ENCODE data around the gene FOXL3. TPM values are rescaled to one million over a fixed set of nuclear protein-coding genes. Genes with fewer than 3 reads are reported as not detected.
"Not testable (repeated sequence)": the region's sequence is repeated elsewhere in the genome, so short reads cannot be mapped to it uniquely, and the experiment has no call there.

Gene FOXL3
- total RNA-seq, 1 donor from 2014 or later: not detected

DNA sequence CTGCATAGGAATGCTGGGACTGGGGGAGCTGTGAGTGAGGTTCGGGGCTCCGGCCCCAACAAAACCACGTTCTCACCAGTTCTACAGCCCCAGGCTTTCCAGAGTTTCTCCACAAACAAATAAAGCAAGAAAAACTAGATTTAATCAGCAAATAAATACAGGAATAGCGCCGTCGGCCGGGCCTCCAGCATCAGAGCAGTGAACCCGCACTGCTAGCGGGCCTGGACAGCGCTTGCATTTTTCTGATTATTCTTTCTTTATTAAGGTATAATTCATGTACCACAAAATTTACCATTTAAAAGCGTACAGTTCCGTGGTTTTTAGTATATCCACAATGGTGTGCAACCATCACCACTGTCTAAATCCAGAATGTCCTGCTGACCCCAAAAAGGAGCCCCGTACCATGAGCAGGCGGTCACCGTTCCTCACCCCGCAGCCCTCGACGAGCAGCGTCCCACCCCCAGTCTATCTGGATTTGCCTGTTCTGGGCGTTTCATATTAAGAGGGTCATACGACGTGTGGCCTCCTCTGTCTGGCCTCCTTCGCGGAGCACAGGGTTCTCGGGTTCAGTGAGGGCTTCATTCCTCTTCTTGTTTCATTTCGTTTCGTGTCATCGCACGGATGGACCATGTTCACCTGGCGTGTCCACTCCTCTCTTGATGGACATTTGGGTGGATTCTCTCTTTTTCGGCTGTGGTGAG is 35.5 kb upstream of the FOXL3 start:
- DNase-seq (ENCODE audit: low spot score): no peak

DNA sequence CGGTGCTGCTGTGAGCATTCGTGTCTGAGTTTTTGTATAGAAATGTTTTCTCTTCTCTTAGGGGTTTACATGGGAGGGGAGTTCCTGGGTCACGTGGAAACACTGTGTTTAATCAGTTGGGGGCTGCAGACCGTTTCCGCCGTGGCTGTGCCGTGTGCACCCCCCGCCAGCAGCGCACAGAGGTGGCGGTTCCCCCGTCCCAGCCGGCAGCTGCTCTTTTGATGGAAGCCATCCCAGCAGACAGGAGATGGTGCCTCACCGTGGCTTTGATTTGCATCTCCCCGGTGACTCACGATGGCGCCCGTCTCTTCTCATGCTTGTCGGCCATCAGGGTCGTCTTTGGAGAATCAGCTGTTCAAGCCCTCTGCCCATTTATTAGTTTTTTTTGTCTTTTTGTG is 34.9 kb upstream of the FOXL3 start:
- no peak for DNase-seq (ENCODE audit: low spot score)

DNA sequence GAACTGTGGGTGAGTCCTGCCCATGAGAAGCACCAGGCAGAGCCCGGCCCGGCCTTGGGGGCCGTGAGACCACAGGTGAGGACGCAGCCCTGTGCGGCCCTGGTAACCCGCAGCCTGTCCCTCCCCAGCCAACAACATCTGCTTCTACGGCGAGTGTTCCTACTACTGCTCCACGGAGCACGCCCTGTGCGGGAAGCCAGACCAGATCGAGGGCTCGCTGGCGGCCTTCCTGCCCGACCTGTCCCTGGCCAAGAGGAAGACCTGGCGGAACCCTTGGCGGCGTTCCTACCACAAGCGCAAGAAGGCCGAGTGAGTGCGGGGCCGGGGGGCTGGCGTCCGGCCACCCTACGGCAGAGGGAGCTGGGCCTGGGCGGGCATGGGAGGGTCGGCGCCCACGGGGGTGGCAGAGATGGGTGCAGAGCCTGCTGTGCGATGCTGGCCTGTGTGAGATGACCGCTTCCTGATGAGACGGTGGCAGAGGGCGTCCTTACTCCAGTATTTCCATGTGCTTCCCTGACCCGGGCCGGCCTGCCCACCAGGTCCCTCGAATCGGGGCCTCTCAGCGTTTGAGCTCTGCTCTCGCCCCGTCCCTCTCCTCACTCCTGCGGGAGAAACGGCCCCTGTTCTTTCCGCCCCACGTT is 34.1 kb upstream of the FOXL3 start:
- DNase-seq (ENCODE audit: low spot score): no peak

DNA sequence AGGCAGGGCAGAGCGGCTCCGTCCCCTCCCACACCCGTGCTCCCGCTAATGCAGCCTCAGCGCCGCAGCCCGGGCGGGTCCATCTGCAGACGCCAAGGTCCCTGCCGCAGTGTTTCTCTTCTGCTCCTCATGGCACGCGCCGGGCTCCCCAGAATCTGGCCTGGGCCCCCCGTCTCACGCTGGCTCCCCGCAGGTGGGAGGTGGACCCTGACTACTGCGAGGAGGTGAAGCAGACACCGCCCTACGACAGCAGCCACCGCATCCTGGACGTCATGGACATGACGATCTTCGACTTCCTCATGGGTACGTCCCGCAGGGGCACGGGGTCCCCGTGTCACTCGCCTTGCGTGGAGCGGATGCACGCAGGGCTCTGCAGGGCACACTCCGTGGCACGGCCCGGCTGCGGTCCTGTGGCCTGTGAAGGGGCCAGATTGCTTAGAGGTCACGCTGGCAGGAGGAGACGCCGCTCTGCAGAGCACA is 33.5 kb upstream of the FOXL3 start:
- no peak for DNase-seq (ENCODE audit: low spot score)

DNA sequence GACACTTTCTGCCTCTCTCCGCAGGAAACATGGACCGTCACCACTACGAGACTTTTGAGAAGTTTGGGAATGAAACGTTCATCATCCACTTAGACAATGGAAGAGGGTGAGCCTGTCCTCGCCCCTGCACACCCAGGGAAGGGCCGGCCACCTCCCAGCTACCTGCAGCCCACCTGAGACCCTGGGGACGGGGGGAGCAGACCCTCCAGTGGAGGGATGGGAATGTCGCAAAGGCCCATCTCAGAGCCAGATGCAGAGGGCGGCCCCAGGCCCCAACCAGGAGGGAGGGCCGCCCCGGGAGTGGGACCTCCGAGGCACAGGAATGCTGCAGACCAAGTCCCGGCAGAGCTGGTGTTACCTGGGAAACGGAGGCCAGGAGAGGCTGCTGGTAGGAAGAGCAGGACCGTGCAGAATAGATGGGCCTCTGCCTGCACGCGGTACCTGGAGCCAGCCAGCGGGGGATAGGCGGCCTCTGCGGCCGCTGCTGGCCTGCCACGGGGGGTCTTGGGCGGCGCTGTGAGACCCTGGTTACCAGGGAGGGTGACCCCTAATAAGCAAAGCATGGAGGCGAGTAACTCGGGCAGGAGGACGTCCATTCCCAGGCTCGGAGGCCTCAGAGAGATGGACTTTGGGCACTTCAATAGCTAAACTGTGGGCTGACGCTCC is 32.9 kb upstream of the FOXL3 start:
- no peak for DNase-seq (ENCODE audit: low spot score)

DNA sequence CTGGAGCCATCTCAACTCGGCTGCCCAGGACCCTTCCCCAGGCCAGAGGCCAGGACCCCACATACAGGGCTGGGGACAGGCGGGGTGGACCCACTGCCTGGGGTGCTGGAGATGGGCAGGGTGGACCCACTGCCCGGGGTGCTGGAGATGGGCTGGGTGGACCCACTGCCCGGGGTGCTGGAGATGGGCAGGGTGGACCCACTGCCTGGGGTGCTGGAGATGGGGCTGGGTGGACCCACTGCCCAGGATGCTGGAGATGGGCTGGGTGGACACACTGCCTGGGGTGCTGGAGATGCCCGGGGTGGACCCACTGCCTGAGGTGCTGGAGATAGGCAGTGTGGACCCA is 32.4 kb upstream of the FOXL3 start:
- DNase-seq (ENCODE audit: low spot score): no peak

DNA sequence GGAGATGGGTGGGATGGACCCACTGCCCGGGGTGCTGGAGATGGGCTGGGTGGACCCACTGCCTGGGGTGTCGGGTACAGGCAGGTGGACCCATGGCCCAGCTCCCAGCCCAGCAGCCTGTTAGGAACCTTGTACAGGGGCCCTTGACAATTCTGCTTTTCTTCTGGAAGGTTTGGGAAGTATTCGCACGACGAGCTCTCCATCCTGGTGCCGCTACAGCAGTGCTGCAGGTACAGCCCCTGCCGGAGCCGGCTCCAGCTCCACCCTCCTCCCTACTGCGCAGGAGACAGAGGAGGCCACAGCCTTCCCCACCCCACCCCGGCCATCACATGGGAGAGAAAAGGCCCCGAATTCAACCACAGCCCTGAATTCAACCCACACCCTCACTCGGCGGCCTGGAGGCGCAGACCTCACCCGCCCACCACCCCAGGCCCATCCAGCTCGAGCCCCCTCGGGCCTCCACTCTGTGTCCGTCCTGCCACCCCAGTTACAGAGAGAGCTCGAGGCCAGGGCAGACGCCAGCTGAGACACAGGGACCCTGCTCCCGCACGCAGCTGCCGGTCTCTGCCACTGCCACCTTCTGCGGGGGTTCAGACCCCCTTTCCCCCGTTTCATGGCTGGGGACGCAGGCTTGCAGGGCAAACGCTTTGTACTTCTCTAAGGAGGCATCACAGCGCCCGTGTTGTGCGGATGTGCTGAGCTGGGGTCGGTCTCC is 31.3 kb upstream of the FOXL3 start:
- no peak for DNase-seq (ENCODE audit: low spot score)

DNA sequence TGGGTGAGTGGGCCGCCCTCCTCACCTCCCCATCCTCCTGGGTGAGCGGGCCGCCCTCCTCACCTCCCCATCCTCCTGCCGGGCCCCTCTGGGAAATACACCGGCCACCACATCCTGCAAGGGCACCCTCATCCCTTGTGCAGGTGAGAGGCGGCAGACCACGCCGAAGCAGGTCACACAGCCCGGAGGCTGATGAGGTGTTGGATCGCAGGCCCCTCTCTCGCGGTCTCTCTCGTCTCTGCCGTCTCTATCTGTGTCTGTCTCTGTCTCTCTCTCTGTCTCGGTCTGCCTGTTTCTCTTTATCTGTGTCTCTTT is 30.8 kb upstream of the FOXL3 start:
- DNase-seq (ENCODE audit: low spot score): no peak

DNA sequence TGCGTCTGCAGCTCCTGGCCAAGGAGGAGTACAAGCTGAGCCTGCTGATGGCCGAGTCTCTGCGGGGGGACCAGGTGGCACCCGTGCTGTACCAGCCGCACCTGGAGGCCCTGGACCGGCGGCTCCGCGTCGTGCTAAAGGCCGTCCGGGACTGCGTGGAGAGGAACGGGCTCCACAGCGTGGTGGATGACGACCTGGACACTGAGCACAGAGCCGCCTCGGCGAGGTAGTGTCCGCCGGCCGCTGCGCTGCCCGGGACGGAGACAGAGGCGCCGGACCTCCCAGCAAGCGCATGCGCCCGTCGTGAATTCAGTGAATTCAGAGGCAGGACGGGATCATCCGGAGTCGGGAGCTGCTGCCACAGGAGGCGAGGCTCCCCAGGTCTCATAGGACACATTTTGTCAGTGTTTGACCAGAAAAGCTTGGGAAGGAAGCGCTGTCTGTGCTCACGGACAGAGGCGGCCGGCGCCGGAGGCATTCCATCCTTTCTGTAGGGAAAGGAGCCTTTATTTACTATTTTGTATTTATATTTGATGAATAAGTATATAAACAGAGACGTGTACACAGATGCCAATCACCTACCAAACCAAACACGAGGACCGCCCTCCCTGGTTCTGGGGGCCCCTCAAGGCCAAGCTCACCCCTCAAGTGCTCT is 30.1 kb upstream of the FOXL3 start:
- no peak for DNase-seq (ENCODE audit: low spot score)

DNA sequence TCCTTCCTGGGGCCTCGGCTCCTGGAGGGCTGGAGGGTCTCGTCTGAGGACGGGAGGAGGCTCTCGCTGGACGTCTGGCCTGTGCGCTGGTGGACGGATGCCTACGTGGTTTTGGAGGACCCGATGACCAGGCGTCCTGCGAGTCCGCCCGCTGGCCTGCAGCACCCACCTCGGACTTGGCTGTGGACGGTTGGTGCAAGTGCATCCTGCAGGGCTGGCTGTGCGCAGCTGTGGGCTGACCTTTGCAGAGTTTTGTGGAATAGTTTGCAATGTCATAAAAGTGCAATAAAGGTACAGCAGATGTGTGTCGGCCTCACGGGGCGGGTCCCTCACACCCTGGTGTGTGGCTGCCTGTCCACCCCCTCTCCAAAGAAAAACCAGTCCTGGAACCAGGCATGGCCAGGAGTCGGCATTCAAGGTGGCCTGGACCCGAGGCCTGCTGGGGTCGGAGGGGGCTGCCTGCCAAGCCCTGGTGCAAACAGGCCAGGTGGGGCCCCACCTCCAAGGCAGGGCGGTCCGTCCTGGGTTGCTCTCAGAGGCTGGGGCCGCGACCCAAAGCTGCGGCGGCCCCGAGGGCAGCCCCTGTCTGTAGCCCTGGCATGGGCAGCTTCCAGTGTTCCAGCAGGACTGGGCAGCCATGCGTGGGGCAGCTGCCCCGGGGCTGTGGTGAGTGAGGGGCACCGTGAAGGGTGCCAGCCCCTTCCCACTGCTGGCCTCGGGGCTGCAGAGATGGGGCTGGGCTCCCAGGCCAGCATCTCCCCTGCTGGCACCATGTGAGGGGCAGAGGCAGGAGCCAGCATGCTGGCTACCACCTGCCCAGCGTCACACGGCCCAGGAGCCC is 29.3 kb upstream of the FOXL3 start:
- no peak for DNase-seq (ENCODE audit: low spot score)

DNA sequence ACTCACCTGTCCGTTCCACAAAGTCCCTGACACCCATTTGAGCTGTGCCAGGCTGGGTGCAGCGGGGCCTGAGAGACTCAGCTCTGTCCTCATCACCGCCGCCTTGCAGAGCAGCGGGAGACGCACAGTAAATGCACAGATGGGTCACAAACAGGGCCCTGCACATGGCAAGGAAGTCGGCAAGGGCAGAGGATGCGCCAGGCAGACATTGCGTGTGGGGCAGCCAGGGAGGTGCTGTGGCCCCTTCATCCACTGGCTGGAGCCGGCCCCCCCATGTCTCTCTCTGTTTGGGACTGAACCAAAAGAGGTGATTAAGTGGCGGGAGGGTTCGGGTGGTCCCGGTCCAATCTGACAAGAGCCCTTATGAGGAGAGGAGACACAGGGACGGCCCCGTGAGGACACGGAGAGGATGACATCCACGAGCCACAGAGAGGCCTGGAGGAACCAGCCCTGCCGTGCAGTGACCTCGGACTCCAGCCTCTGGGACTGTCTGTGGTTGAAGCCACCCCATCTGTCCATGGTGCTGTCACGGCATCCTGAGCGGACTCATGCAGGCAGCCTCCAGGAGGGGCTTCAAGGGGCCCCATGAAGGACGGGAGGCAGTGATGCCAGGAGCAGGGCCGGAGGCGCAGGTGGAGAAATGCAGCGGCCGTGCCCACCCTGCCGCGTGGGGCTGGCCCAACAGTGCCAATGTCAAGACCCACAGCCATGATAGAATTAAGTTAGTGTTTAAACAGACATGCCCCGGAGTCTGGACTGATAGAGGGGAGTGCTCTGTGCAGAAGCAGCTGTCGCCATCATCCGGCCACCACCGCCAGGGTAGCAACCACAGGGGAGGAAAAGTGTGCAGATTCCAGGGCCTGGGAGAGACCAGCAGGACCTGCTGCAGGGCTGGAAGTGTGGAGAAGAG is 28.4 kb upstream of the FOXL3 start:
- no peak for DNase-seq (ENCODE audit: low spot score)

DNA sequence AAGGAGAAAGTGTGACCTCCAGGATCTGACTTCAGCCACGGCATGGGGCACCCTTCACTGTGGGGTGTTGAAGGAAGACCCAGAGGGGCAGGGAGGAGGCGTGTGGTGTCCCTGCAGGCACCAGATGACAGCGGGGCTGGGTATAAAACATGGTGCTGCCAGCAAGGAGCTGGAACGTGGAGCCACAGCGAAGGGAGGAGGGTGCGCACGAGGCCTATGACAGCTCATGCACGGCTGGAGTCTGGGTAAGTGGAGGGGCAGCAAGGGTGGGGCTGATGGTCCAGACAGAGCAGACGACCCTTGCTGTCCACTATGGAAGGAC is 27.8 kb upstream of the FOXL3 start:
- no peak for DNase-seq (ENCODE audit: low spot score)

DNA sequence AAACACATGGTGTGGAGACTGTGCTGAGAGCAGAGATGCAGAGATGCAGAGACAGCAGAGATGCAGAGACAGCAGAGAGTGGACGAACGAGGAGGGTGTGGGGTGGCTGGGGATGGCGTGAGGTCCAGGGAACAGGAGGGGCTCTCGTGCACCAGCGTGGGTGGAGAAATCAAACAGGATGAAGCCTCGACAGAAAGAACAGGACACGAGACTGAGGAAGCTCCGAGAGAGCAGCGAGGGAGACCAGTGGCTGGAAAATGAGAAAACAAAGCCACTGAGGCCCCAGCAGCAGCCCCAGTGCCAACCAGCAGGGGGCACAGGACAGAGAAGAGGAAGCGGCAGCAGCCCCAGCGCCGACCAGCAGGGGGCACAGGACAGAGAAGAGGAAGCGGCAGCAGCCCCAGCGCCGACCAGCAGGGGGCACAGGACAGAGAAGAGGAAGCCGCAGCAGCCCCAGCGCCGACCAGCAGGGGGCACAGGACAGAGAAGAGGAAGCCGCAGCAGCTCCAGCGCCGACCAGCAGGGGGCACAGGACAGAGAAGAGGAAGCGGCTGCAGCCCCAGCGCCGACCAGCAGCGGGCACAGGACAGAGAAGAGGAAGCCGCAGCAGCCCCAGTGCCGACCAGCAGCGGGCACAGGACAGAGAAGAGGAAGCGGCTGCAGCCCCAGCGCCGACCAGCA is 27.2 kb upstream of the FOXL3 start:
- not testable (repeated sequence) for DNase-seq (ENCODE audit: low spot score)

DNA sequence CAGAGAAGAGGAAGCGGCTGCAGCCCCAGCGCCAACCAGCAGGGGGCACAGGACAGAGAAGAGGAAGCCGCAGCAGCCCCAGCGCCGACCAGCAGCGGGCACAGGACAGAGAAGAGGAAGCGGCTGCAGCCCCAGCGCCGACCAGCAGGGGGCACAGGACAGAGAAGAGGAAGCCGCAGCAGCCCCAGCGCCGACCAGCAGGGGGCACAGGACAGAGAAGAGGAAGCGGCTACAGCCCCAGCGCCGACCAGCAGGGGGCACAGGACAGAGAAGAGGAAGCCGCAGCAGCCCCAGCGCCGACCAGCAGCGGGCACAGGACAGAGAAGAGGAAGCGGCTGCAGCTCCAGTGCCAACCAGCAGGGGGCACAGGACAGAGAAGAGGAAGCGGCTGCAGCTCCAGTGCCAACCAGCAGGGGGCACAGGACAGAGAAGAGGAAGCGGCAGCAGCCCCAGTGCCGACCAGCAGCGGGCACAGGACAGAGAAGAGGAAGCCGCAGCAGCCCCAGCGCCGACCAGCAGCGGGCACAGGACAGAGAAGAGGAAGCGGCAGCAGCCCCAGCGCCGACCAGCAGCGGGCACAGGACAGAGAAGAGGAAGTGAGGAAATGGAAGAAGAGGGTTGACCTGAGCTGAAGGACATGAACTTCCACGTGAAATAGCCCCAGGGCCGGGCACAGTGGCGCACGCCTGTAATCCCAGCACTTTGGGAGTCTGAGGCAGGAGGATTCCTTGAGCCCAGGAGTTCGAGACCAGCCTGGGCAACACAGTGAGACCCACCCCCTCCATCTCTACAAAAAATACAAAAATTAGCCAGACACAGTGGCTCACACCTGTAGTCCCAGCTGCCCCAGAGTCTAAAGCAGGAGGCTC is 26.3 kb upstream of the FOXL3 start:
- DNase-seq (ENCODE audit: low spot score): not testable (repeated sequence)

DNA sequence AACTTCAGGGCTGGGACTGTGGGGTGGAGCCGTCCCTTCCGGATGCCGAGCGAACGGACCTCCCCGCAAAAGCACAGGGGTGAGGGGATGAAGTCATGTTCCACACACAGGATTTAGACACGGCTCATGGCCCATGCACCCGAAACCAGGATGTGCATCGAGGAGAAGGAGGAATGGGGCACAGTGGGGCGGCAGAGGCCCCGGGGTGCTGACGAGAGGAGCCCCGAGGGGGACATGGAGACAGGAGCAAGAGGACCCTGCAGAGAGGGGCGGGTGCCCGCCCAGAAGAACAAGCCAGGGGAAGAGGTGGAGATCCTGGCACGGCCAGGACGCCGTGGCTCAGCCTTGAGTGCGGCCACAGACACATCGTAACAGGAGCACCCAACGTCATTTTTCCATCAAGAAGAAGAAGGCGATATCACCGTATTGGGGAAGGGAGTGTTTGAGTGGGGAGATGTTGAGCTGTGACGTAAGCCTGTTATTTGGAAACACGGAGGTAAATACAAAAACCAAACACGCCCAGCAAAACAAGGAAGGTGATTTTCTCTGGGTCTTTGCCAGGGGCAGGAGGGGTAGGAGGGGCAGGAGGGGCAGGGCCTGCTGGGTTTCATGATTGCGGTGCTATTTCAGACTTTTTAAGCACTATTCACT is 25.3 kb upstream of the FOXL3 start:
- no peak for DNase-seq (ENCODE audit: low spot score)

DNA sequence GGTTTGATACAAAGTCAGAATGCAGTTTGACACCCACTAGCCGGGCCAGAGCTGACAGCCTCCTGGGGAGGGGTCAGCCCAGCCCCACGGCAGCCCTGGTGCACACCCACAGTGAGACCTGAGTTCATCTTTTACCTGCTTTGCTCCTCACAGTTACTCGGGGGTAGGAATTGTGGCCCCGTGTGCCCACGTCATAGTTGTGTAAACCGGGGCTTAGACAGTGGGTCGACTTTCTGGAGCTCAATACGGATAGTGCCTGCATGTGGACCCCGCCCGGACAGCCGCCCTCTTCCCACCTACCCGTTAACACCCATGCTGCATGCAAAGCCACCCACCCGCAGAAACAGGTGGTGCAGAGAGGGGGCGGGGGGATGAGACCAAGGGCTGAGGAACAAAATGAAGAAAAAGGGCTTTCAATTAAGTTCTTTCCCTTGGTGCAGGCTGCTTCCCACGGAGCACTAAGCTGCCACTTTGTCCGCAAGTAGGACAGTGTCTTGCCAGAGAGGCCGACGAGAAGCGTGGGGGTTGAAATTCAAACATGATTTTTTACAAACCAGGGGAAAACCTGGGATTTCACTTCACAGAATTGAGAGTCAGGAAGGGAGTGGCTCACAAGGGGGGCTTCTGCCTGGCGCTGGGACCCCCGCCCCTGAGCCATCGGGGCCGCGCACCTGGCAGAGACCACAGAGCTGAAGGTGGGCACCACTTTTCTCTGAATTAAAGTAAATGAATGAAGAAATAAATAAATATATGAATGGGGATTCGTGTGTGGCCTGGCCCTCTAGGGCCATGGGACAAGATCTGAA is 24.6 kb upstream of the FOXL3 start:
- no peak for DNase-seq (ENCODE audit: low spot score)

All from mesenteric fat pad (tissue), 1 donor.